Vagina (tissue), 2 donors: Measurements from ENCODE around the gene NAA40. TPM values are rescaled to one million over a fixed set of nuclear protein-coding genes. Genes with fewer than 3 reads are reported as not detected.

ENCODE experiments used
- DNase-seq, 2 donors: peaks; one replicate each; pipeline ENCODE4 v3.0.0-alpha.2; 2017; ENCODE audit errors: extremely low spot score in 2 of 2
- H3K27ac ChIP-seq: fragments of 200-600 bp; sonication (generic); one replicate; pipeline ENCODE4 v1.5.1; 2019
- H3K27me3 ChIP-seq: fragments of 200-600 bp; sonication (generic); one replicate; pipeline ENCODE4 v1.5.1; 2019
- H3K36me3 ChIP-seq, 2 donors: fragments of 200-600 bp; sonication (generic); one replicate each; pipeline ENCODE4 v1.5.1; 2017 to 2019
- H3K4me1 ChIP-seq: fragments of 200-600 bp; sonication (generic); one replicate; pipeline ENCODE4 v1.5.1; 2019
- H3K4me3 ChIP-seq, 2 donors: fragments of 200-600 bp; sonication (generic); 1 replicate in 1 of 2; 2 replicates in 1 of 2; pipeline ENCODE4 v1.5.1; 2016 to 2019
- H3K9me3 ChIP-seq: fragments of 200-600 bp; sonication (generic); one replicate; pipeline ENCODE4 v1.5.1; 2019
- CTCF ChIP-seq, 3 experiments: fragments of 450-650 bp in 2 of 3; fragments of 200-600 bp in 1 of 3; sonication (generic) in 1 of 3; IDR thresholded peaks; one replicate each; pipeline ENCODE4 v1.5.1; 2017 to 2019; ENCODE audit warnings: antibody characterized with exemption in 3 of 3, mild to moderate bottlenecking in 2 of 3, moderate library complexity in 2 of 3
- POLR2A ChIP-seq, 2 donors: fragments of 450-650 bp; IDR thresholded peaks; one replicate each; pipeline ENCODE4 v1.6.1; 2017; ENCODE audit warnings: antibody characterized with exemption in 2 of 2, mild to moderate bottlenecking in 2 of 2, moderate library complexity in 2 of 2
- POLR2AphosphoS5 ChIP-seq, 2 donors: sonication (generic); formaldehyde crosslinking; IDR thresholded peaks; one replicate each; pipeline ENCODE4 v1.9.0; 2017; ENCODE audit warnings: antibody characterized with exemption in 2 of 2, mild to moderate bottlenecking in 2 of 2, low read depth in 1 of 2; ENCODE audit not compliant: insufficient read depth in 1 of 2
- intact Hi-C: fragments of 100-400 bp; cut with DNase I; formaldehyde crosslinking; loops from one replicate; pipeline ENCODE4 v1.15.1; 2023
- total RNA-seq: library from RNA; depleted of rRNA; stranded (reverse); fragments of >200 nt; gene quantifications from one replicate; pipeline ENCODE4 v1.2.3, GENCODE V29; 2016

Gene NAA40
- total RNA-seq, 1 donor from 2014 or later: 7.1 TPM

GRCh38 chr11:63931045-63931444 is 7.8 kb upstream of the NAA40 start:
- no peaks in the 10 kb centered on the region for H3K4me1 ChIP-seq
- DNase-seq: no peak
- H3K27ac ChIP-seq: no peak overlapping the region
- intact Hi-C loops: no loop called here
- TF ChIP-seq CTCF (IDR thresholded peaks at IDR 0.05) (no peak), POLR2AphosphoS5 (IDR thresholded peaks at IDR 0.05; ENCODE audit: insufficient read depth in 1 of 2, low read depth in 1 of 2) (no peak), POLR2A (IDR thresholded peaks at IDR 0.05) (no peak)
- H3K9me3 ChIP-seq: no peaks in the 10 kb centered on the region
- no peak overlapping the region for H3K4me3 ChIP-seq
- no peaks in the 10 kb centered on the region for H3K36me3 ChIP-seq
- H3K27me3 ChIP-seq: no peaks in the 10 kb centered on the region

GRCh38 chr11:63931876-63932275 is 6.9 kb upstream of the NAA40 start:
- no peaks in the 10 kb centered on the region for H3K36me3 ChIP-seq
- H3K27ac ChIP-seq: no peak overlapping the region
- TF ChIP-seq CTCF (IDR thresholded peaks at IDR 0.05): no peak
- no peak for TF ChIP-seq POLR2AphosphoS5 (IDR thresholded peaks at IDR 0.05; ENCODE audit: insufficient read depth in 1 of 2, low read depth in 1 of 2)
- no peak for TF ChIP-seq POLR2A (IDR thresholded peaks at IDR 0.05)
- H3K4me3 ChIP-seq: no peak overlapping the region
- H3K4me1 ChIP-seq: no peaks in the 10 kb centered on the region
- H3K9me3 ChIP-seq: no peaks in the 10 kb centered on the region
- DNase-seq: no peak
- intact Hi-C loops: no loop called here
- no peaks in the 10 kb centered on the region for H3K27me3 ChIP-seq

- no peak for DNase-seq
- TF ChIP-seq POLR2A (IDR thresholded peaks at IDR 0.05) (no peak), CTCF (IDR thresholded peaks at IDR 0.05) (no peak), POLR2AphosphoS5 (IDR thresholded peaks at IDR 0.05; ENCODE audit: insufficient read depth in 1 of 2, low read depth in 1 of 2) (no peak)
- no peak overlapping the region for H3K4me3 ChIP-seq
- no peaks in the 10 kb centered on the region for H3K36me3 ChIP-seq
- intact Hi-C loops: no loop called here
- H3K9me3 ChIP-seq: no peaks in the 10 kb centered on the region
- no peaks in the 10 kb centered on the region for H3K27me3 ChIP-seq
- no peak overlapping the region for H3K27ac ChIP-seq
- H3K4me1 ChIP-seq: peaks cover 5% of the 10 kb centered on the region
Observed at GRCh38 chr11:63933459-63933858, 5.3 kb upstream of the NAA40 start.

- Histone ChIP-seq H3K27ac (no peak overlapping the region), H3K27me3 (no peaks in the 10 kb centered on the region), H3K9me3 (no peaks in the 10 kb centered on the region), H3K4me3 (peak overlapping the region; percentile 68), H3K36me3 (no peaks in the 10 kb centered on the region), H3K4me1 (peaks cover 21% of the 10 kb centered on the region)
- TF ChIP-seq POLR2A (IDR thresholded peaks at IDR 0.05) (no peak), CTCF (IDR thresholded peaks at IDR 0.05) (no peak), POLR2AphosphoS5 (IDR thresholded peaks at IDR 0.05; ENCODE audit: insufficient read depth in 1 of 2, low read depth in 1 of 2) (no peak)
- intact Hi-C loops: no loop called here
- no peak for DNase-seq
Observed at GRCh38 chr11:63937713-63938478, 906 bp upstream of the NAA40 start.

- no peaks in the 10 kb centered on the region for H3K9me3 ChIP-seq
- intact Hi-C loops: no loop called here
- TF ChIP-seq CTCF (IDR thresholded peaks at IDR 0.05): no peak
- TF ChIP-seq POLR2AphosphoS5 (IDR thresholded peaks at IDR 0.05; ENCODE audit: insufficient read depth in 1 of 2, low read depth in 1 of 2): no peak
- no peak for TF ChIP-seq POLR2A (IDR thresholded peaks at IDR 0.05)
- no peaks in the 10 kb centered on the region for H3K36me3 ChIP-seq
- H3K4me1 ChIP-seq: peaks cover 21% of the 10 kb centered on the region
- DNase-seq: no peak
- peak overlapping the region; percentile 67 for H3K27ac ChIP-seq
- H3K27me3 ChIP-seq: no peaks in the 10 kb centered on the region
- H3K4me3 ChIP-seq: peak overlapping the region; percentile 68
Observed at GRCh38 chr11:63939397-63939891, 642 bp downstream of the NAA40 start.
